PC-9 (cell line): ENCODE results near the gene WDR48. TPM values are rescaled to one million over a fixed set of nuclear protein-coding genes. Genes with fewer than 3 reads are reported as not detected.

ENCODE experiments used
- BruUV-seq: library from RNA; stranded (reverse); fragments of 400-500 nt; replicated peaks from 2 replicates; lab custom pipeline; 2021; lab: Mats Ljungman, UMichigan
- CTCF ChIA-PET: fragments of 300-600 bp; sonication (Branson Sonifier 250); formaldehyde crosslinking; loops from one replicate; lab custom pipeline; 2022; ENCODE audit warnings: antibody characterized with exemption; lab: Charles Lee
- POLR2A ChIA-PET: fragments of 300-600 bp; sonication (Branson Sonifier 250); formaldehyde crosslinking; loops from one replicate; lab custom pipeline; 2022; ENCODE audit warnings: antibody characterized with exemption; ENCODE audit not compliant: unreplicated experiment; lab: Charles Lee
- DNase-seq, 2 experiments: peaks; one replicate each; pipeline versions ENCODE4 v3.0.0 to v3.0.0-alpha.2; 2015 to 2022; ENCODE audit warnings: mixed read lengths in 1 of 2
- H2AFZ ChIP-seq: fragments of 200-600 bp; sonication (generic); 2 replicates; pipeline ENCODE4 v1.8.1; 2017; ENCODE audit warnings: antibody characterized with exemption
- H3F3A ChIP-seq: fragments of 200-600 bp; sonication (generic); 2 replicates; pipeline ENCODE4 v1.8.1; 2017; ENCODE audit warnings: antibody characterized with exemption, mild to moderate bottlenecking, low read depth; ENCODE audit not compliant: insufficient read depth
- H3K27ac ChIP-seq: fragments of 200-600 bp; sonication (generic); 2 replicates; pipeline ENCODE4 v1.6.1; 2016; ENCODE audit warnings: mixed run types
- H3K27me3 ChIP-seq: fragments of 200-600 bp; sonication (generic); 2 replicates; pipeline ENCODE4 v1.6.1; 2016; ENCODE audit warnings: low read depth, mixed run types; ENCODE audit not compliant: insufficient read depth
- H3K36me3 ChIP-seq: fragments of 200-600 bp; sonication (generic); 2 replicates; pipeline ENCODE4 v1.6.1; 2016; ENCODE audit warnings: low read depth, mixed run types
- H3K4me1 ChIP-seq: fragments of 200-600 bp; sonication (generic); replicated peaks from 2 replicates; pipeline ENCODE4 v1.6.1; 2016; ENCODE audit warnings: mixed run types; ENCODE audit not compliant: insufficient read depth
- H3K4me2 ChIP-seq: fragments of 200-600 bp; sonication (generic); 2 replicates; pipeline ENCODE4 v1.6.1; 2017; ENCODE audit warnings: mixed run types
- H3K4me3 ChIP-seq: fragments of 200-600 bp; sonication (generic); 2 replicates; pipeline ENCODE4 v1.6.1; 2016; ENCODE audit warnings: mixed run types
- H3K79me2 ChIP-seq: fragments of 200-600 bp; sonication (generic); 2 replicates; pipeline ENCODE4 v1.6.1; 2017; ENCODE audit warnings: low read depth, mixed run types
- H3K9me2 ChIP-seq: fragments of 200-600 bp; sonication (generic); 2 replicates; pipeline ENCODE4 v1.8.1; 2017; ENCODE audit warnings: mild to moderate bottlenecking; ENCODE audit not compliant: insufficient read depth
- H3K9me3 ChIP-seq: fragments of 200-600 bp; sonication (generic); 2 replicates; pipeline ENCODE4 v1.8.1; 2016; ENCODE audit warnings: low read depth; ENCODE audit not compliant: insufficient read depth
- H4K20me1 ChIP-seq: fragments of 200-600 bp; sonication (generic); 2 replicates; pipeline ENCODE4 v1.8.1; 2017; ENCODE audit not compliant: insufficient read depth
- CTCF ChIP-seq: fragments of 200-600 bp; sonication (generic); conservative IDR thresholded peaks from 2 replicates; pipeline ENCODE4 v1.6.1; 2017; ENCODE audit warnings: mixed run types, antibody characterized with exemption, mild to moderate bottlenecking, moderate library complexity
- EZH2 ChIP-seq: fragments of 200-600 bp; sonication (generic); IDR thresholded peaks from 2 replicates; pipeline ENCODE4 v1.8.0; 2017; ENCODE audit warnings: antibody characterized with exemption, low read depth
- intact Hi-C: fragments of 100-400 bp; cut with micrococcal nuclease; formaldehyde crosslinking; loops from one replicate; pipeline ENCODE4 v1.10.0; 2022; ENCODE audit not compliant: unreplicated experiment
- total RNA-seq: library from RNA; stranded (reverse); gene quantifications from 2 replicates; pipeline ENCODE4 v1.2.3, GENCODE V29; 2021

Gene WDR48
- total RNA-seq, 1 experiment from 2014 or later: 31.2 TPM

- no peak overlapping the region for H3K27ac ChIP-seq
- H3K36me3 ChIP-seq: peaks cover 3% of the 10 kb centered on the region
- no peaks in the 10 kb centered on the region for H3K9me2 ChIP-seq
- H3K79me2 ChIP-seq: no peaks in the 10 kb centered on the region
- no TSS peak for BruUV-seq
- no peak for DNase-seq
- H3K27me3 ChIP-seq: no peaks in the 10 kb centered on the region
- intact Hi-C loops: no loop called here
- no peak for TF ChIP-seq EZH2
- TF ChIP-seq CTCF: no peak
- ChIA-PET CTCF (no interaction called here), POLR2A (no interaction called here)
- H4K20me1 ChIP-seq: peaks cover 11% of the 10 kb centered on the region; the same call in 1 of the 2 replicates
- H3K4me1 ChIP-seq: no peaks in the 10 kb centered on the region
- H2AFZ ChIP-seq: no peak overlapping the region
- peaks cover 7% of the 10 kb centered on the region; the same call in 1 of the 2 replicates for H3F3A ChIP-seq
- H3K9me3 ChIP-seq: no peaks in the 10 kb centered on the region
- H3K4me3 ChIP-seq: no peak overlapping the region
- no peak overlapping the region for H3K4me2 ChIP-seq
Measured at GRCh38 chr3:39097716-39098472, 46.1 kb downstream of the WDR48 start.

- peaks cover 11% of the 10 kb centered on the region; the same call in 1 of the 2 replicates for H4K20me1 ChIP-seq
- DNase-seq: no peak
- H3K27me3 ChIP-seq: no peaks in the 10 kb centered on the region
- peaks cover 7% of the 10 kb centered on the region; the same call in 1 of the 2 replicates for H3F3A ChIP-seq
- no peaks in the 10 kb centered on the region for H3K4me1 ChIP-seq
- no peak overlapping the region for H3K27ac ChIP-seq
- H3K4me3 ChIP-seq: no peak overlapping the region
- ChIA-PET POLR2A (no interaction called here), CTCF (no interaction called here)
- no peak overlapping the region for H2AFZ ChIP-seq
- no peaks in the 10 kb centered on the region for H3K79me2 ChIP-seq
- H3K9me3 ChIP-seq: no peaks in the 10 kb centered on the region
- H3K36me3 ChIP-seq: peaks cover 3% of the 10 kb centered on the region
- TF ChIP-seq EZH2 (no peak), CTCF (no peak)
- intact Hi-C loops: no loop called here
- no peak overlapping the region for H3K4me2 ChIP-seq
- no TSS peak for BruUV-seq
- no peaks in the 10 kb centered on the region for H3K9me2 ChIP-seq
Measured at GRCh38 chr3:39098473-39099000, 46.7 kb downstream of the WDR48 start.

GRCh38 chr3:39099242-39099641 lies 47.4 kb downstream of the WDR48 start:
- Histone ChIP-seq H3K4me2 (no peak overlapping the region), H3K27me3 (no peaks in the 10 kb centered on the region), H3K9me3 (no peaks in the 10 kb centered on the region), H3F3A (peaks cover 7% of the 10 kb centered on the region; the same call in 1 of the 2 replicates), H4K20me1 (peaks cover 11% of the 10 kb centered on the region; the same call in 1 of the 2 replicates), H2AFZ (no peak overlapping the region), H3K79me2 (0 out of 2 replicates have a peak, but pooled peaks cover 2% of the 10 kb centered on the region), H3K36me3 (peaks cover 3% of the 10 kb centered on the region), H3K27ac (no peak overlapping the region), H3K4me3 (no peak overlapping the region), H3K9me2 (no peaks in the 10 kb centered on the region), H3K4me1 (no peaks in the 10 kb centered on the region)
- no peak for DNase-seq
- ChIA-PET POLR2A (no interaction called here), CTCF (no interaction called here)
- intact Hi-C loops: no loop called here
- no peak for TF ChIP-seq CTCF
- no peak for TF ChIP-seq EZH2
- no TSS peak for BruUV-seq
